GM13977 (cell line): Measurements from ENCODE around the gene CEP104.
A peak's percentile ranks its signal among the peaks of the same experiment; 100 is the strongest.

ENCODE experiments used
- DNase-seq: peaks from one replicate; pipeline ENCODE4 v3.0.0; 2012; ENCODE audit warnings: low spot score
- in situ Hi-C: fragments of 300-500 bp; cut with MboI; formaldehyde crosslinking; loops from one replicate; pipeline ENCODE4 v1.12.0; 2022; ENCODE audit warnings: low sequenced_read_pairs, low pct_unique_long_range_greater_than_20kb, mixed read lengths, inconsistent platforms; ENCODE audit not compliant: unreplicated experiment
- TF ChIP-seq, protein P1 (sequence below): IDR thresholded peaks from 2 replicates; pipeline ENCODE4 v1.5.1; 2012; ENCODE audit warnings: mild to moderate bottlenecking, control low read depth; ENCODE audit not compliant: insufficient read depth; ENCODE audit errors: extremely low read depth, missing control alignments

Gene CEP104

GRCh38 chr1:3895279-3895950 is 38.4 kb upstream of the CEP104 start:
- in situ Hi-C loops: no loop called here
- no peak for DNase-seq
- TF ChIP-seq, protein P1, sequence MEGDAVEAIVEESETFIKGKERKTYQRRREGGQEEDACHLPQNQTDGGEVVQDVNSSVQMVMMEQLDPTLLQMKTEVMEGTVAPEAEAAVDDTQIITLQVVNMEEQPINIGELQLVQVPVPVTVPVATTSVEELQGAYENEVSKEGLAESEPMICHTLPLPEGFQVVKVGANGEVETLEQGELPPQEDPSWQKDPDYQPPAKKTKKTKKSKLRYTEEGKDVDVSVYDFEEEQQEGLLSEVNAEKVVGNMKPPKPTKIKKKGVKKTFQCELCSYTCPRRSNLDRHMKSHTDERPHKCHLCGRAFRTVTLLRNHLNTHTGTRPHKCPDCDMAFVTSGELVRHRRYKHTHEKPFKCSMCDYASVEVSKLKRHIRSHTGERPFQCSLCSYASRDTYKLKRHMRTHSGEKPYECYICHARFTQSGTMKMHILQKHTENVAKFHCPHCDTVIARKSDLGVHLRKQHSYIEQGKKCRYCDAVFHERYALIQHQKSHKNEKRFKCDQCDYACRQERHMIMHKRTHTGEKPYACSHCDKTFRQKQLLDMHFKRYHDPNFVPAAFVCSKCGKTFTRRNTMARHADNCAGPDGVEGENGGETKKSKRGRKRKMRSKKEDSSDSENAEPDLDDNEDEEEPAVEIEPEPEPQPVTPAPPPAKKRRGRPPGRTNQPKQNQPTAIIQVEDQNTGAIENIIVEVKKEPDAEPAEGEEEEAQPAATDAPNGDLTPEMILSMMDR: no peak

DNA sequence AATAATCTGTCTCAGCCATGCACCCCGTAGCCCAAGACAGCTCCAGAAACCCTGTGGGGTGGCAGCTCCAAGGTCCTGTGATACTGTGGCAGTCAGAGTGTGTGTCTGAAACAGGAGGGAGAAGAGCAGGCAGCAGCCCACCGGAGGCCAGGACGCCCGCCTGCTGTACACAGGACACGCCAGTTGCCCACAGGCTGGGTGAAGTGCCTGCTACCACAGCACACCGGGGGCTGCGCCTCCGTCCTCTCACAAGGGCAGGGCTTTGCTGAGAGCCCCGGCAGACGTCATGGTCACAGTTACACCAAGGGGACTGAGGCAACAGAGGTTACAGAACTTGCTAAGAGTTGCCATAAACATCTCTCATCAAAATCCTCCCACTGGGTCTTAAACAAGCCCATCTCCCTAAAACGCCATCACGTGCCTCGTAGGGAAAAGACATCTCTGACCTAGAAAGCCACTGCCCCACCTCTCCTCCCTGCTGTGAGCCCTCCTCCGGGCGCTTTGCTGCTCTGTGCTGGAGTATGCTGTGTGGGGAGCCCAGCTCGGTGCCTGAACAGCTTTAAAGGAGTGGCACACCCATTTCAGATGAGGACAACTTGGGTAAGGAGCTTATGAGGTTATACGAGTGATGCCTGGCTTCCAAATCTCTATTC is 37.7 kb upstream of the CEP104 start:
- DNase-seq: no peak
- TF ChIP-seq, protein P1: no peak
- in situ Hi-C loops: no loop called here

GRCh38 chr1:3893190-3893589 is 36.2 kb upstream of the CEP104 start:
- TF ChIP-seq, protein P1: no peak
- DNase-seq: no peak
- in situ Hi-C loops: no loop called here

DNA sequence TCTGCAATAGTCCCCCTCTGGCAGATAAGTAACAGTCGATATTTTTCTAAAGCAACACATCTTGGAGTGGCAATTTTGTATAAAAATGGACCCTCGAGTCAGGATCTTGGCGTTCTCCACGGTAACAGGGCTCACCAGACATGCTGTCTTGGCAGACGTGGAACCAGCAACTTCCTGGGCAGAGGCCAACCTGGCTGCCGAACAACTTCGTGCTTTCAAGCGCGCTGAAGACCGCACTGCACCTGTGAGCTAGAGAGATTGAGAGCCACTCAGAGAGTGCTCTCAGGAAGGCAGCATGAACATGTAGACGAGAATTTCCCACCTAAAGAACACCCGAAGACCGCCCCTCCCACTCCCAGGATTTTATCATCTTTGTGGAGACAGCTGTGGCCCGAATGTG is 35.7 kb upstream of the CEP104 start:
- in situ Hi-C loops: no loop called here
- TF ChIP-seq, protein P1: no peak
- DNase-seq: no peak

DNA sequence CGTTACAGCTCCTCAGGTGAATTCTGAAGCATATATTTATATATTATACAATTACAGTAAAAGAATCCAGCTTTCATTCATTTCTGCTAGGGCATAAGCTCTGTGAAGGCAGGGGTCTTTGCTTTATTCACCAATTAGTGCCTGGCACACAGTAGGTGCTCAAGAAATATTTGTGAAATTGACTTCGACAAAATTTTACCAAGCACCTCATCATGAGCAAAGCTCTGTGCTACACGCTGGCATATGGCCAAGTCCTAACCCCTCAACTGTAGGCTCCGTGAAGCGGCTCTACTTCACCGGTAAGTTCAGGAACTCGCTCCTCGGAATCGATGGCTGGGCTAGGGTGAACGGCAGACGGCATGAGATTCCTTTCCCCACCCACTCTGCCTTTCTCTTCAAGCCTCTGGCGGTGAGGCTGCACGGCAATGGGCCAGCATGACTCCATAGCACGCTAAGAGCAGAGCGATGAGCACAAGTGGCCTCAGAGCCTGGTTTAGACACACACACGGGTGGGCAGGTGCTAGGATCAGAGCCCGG is 34.4 kb upstream of the CEP104 start:
- in situ Hi-C loops: no loop called here
- TF ChIP-seq, protein P1: no peak
- no peak for DNase-seq

DNA sequence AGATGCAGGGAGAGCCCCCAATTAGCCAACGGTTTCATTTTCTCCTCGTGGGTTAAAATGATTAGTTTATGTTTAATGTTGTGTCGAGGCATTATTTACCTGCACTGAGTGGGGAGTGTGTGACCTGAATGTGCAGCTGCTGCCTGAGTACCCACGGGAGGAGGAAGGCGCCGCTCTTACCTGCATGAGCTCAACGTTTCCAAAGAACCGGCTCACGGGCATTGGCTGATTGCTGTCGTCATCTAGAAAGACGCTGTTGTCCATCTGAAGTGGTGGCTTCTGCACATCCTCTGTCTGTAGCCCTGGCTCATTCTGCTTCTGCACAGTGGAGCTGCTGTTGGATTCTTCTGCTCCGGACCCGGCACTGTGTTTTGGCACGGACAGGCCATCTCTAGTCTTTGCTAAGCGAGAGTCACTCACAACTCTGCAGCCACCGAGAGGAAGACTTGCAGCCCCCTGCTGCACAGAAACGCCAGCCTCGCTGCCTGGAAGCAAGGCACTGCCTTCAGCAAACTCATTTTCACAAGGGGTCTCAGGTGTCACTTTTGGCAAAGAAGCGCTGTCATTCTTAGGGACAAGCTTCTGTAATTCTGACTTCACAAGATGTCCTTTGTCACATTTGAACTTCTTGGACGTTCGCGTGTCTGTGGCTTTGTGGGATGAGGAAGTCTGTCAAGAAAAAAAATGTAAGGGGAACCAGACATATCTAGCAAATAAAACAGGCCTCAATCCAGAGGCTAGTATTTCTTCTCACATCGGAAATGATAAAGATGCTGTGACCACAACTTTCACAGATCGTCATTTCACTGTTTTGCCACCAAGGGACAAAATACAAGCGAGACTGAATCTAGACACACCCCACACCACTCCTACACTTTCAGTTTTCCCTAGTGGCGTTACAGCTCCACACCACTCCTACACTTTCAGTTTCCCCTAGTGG is 33.6 kb upstream of the CEP104 start:
- in situ Hi-C loops: no loop called here
- DNase-seq: peak; percentile 56
- TF ChIP-seq, protein P1: no peak
